ENCODE results near the gene MNDA.
"Not testable (repeated sequence)": the region's sequence is repeated elsewhere in the genome, so short reads cannot be mapped to it uniquely, and the experiment has no call there.

The MNDA gene

GRCh38 chr1:158839566-158839965 lies 8.4 kb downstream of the MNDA start:
- no peak for DNase-seq

- DNase-seq: no peak
Measured at GRCh38 chr1:158840236-158840635, 9.1 kb downstream of the MNDA start.

DNA sequence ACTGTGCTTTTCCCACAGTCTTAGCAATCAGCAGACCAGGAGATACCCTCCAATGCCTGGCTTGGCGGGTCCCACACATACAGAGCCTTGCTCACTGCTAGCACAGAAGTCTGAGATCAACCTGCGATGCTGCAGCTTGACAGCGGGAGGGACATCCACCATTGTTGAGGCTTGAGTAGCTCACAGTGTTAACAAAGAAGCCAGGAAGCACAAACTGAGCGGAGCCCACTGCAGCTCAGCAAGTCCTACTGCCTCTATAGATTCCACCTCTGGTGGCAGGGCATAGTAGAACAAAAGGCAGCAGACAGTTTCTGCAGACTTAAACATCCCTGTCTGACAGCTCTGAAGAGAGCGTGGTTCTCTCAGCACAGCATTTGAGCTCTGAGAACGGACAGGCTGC lies 33.4 kb downstream of the MNDA start:
- no peak for DNase-seq

GRCh38 chr1:158870438-158870837 lies 39.3 kb downstream of the MNDA start:
- not testable (repeated sequence) for DNase-seq

DNA sequence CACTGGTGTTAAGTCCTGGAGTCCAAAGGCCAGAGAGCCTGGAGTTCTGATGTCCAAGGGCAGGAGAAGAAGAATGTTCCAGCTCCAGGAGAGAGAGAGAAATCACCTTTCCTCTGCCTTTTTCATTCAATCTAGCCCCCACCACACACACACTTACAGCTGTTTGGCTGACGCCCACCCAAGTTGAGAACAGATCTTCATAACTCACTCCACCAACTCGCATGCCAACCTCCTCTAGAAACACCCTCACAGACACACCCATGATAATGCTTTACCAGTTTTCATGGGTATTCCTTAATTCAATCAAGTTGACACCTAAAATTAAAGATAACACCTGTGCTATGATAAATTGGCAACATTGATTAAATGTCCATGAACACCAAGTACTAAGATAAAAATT lies 42.0 kb downstream of the MNDA start:
- DNase-seq: no peak

DNA sequence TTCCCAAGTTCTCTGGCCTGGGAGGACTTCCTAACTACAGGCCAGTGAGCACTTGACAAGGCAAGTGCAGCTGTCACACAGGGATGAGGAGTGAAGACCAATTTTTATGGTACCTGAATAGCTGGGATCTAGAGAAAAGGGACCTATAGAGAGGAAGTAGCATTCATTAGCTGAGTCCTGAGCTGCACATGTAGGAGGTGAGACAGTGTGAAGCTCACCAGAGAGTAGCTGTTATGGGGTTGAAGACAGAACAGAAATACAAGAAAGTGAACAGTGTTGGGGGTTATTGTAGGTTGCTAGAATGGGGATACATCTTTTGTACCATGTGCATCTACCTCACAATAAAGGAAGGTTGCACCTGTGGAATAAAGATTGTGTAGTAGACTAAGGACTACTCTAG lies 62.5 kb downstream of the MNDA start:
- DNase-seq: no peak

- no peak for DNase-seq
Measured at GRCh38 chr1:158898722-158899121, 67.6 kb downstream of the MNDA start.
